Psoas muscle (tissue), 8 donors: ENCODE data around the gene FAM131A. TPM values are rescaled to one million over a fixed set of nuclear protein-coding genes. Genes with fewer than 3 reads are reported as not detected.
A peak's percentile ranks its signal among the peaks of the same experiment; 100 is the strongest.

Experiments used
- ATAC-seq, 4 donors: fragments of 200-7000 bp; cut with Tn5 transposase; one replicate each; pipeline ENCODE4 v1.9.1; 2020; ENCODE audit warnings: moderate library complexity in 3 of 4, mild to moderate bottlenecking in 2 of 4
- DNase-seq, 2 donors: peaks; one replicate each; pipeline ENCODE4 v3.0.0-alpha.2; 2020
- H3K27ac ChIP-seq: fragments of 200-600 bp; one replicate; pipeline ENCODE4 v1.8.0; 2022
- H3K27me3 ChIP-seq, 3 donors: fragments of 200-600 bp in 1 of 3; one replicate each; pipeline versions ENCODE4 v1.6.1 to v1.8.0; 2013 to 2022; ENCODE audit warnings: low read length in 2 of 3, mild to moderate bottlenecking in 2 of 3, moderate library complexity in 1 of 3; ENCODE audit not compliant: insufficient read depth in 3 of 3
- H3K36me3 ChIP-seq, 2 donors: fragments of 200-600 bp in 1 of 2; one replicate each; pipeline versions ENCODE4 v1.6.1 to v1.8.0; 2013 to 2022; ENCODE audit warnings: low read depth in 1 of 2, mild to moderate bottlenecking in 1 of 2, moderate library complexity in 1 of 2; ENCODE audit not compliant: insufficient read depth in 1 of 2
- H3K4me1 ChIP-seq: fragments of 200-600 bp; one replicate; pipeline ENCODE4 v1.8.0; 2022
- H3K4me3 ChIP-seq: fragments of 200-600 bp; one replicate; pipeline ENCODE4 v1.8.0; 2022; ENCODE audit warnings: mild to moderate bottlenecking
- H3K9me3 ChIP-seq: fragments of 200-600 bp; one replicate; pipeline ENCODE4 v1.8.0; 2022
- CTCF ChIP-seq: fragments of 200-600 bp; IDR thresholded peaks from one replicate; pipeline ENCODE4 v1.8.0; 2022; ENCODE audit warnings: antibody characterized with exemption
- WGBS, 3 donors: extraction: QIAGEN DNeasy Blood & Tissue Kit; methylation state at CpG; one replicate each; pipeline versions ENCODE4 v1.1.6 to v1.1.7; 2013; 5-methylcytosine and 5-hydroxymethylcytosine counted together
- intact Hi-C, 2 donors: fragments of 100-400 bp; cut with DNase I; formaldehyde crosslinking; loops; one replicate each; pipeline versions ENCODE4 v1.11.0 to v1.14.2; 2022
- polyA plus RNA-seq, 3 donors: library from polyadenylated mRNA; stranded (reverse); fragments of 200-250 nt; gene quantifications; one replicate each; pipeline ENCODE4 v1.2.3, GENCODE V29; 2013
- total RNA-seq, 4 donors: library from RNA; stranded (reverse); fragmentation: NEBNext Ultra II Directional in 2 of 4; extraction: Animal tissue kit (Norgen Biotek cat#: 25700) in 2 of 4; gene quantifications; one replicate each; pipeline versions ENCODE4 v1.2.1 to v1.2.4, GENCODE V29; 2021 to 2023
- donor health status: healthy with polysubstance abuse.
- donor health status: DM: no; HTN: no; CAD: no; lungs with moderate emphysema.
- donor health status: Bipolar disorder and iron deficiency.
- donor health status: healthy.
- donor health status: DM: yes; HTN: yes; CAD: no.
- donor health status: DM: no; HTN: no; CAD: no.
- donor health status: DM: no; HTN: no; CAD: no.
- donor health status: DM: yes; HTN: yes; CAD: no.

FAM131A gene
- total and polyA plus RNA-seq, 7 donors = 12.6 to 26.8 (median 13.9) TPM

GRCh38 chr3:184375747-184376461 lies 38.5 kb downstream of the FAM131A start:
- WGBS, 3 donors = 89 to 91% (median 90%) methylated on average over 12 of the region's 12 CpGs
- no peak for TF ChIP-seq CTCF
- no peaks in the 10 kb centered on the region for H3K9me3 ChIP-seq
- ATAC-seq (no peak), DNase-seq (no peak)
- intact Hi-C loops = loop anchor here in 1 of 2 donors (10.0 kb wide), 1 partner anchor 399 kb away; no protein-coding TSS in a partner anchor
- H3K4me1 ChIP-seq = peaks cover 9% of the 10 kb centered on the region
- H3K27ac ChIP-seq = no peak overlapping the region
- H3K27me3 ChIP-seq = peaks cover 0 to 21% (median 0%) of the 10 kb centered on the region in 3 donors
- no peaks in the 10 kb centered on the region for H3K36me3 ChIP-seq
- no peak overlapping the region for H3K4me3 ChIP-seq

- Histone ChIP-seq H3K27ac (peak overlapping the region; percentile 77), H3K36me3 (no peaks in the 10 kb centered on the region), H3K27me3 (peaks cover 0 to 32% (median 0%) of the 10 kb centered on the region in 3 donors), H3K9me3 (no peaks in the 10 kb centered on the region), H3K4me3 (peak overlapping the region; percentile 57), H3K4me1 (peaks cover 10% of the 10 kb centered on the region)
- WGBS, 3 donors = 80 to 89% (median 87%) methylated on average over 5 of the region's 5 CpGs
- DNase-seq (no peak), ATAC-seq (no peak)
- no peak for TF ChIP-seq CTCF
- intact Hi-C loops = loop anchor here in 1 of 2 donors (10.0 kb wide), 1 partner anchor 397 kb away; no protein-coding TSS in a partner anchor
These were observed 40.0 kb downstream of the FAM131A start for GRCh38 chr3:184377374-184377773.

GRCh38 chr3:184377882-184378445 lies 40.6 kb downstream of the FAM131A start, which contains the start of gene THPO:
Gene THPO (minus strand): TSS chr3:184378207. CDS start chr3:184376259, 1,948 bp downstream.
- TF ChIP-seq CTCF = no peak
- H3K27me3 ChIP-seq = peaks cover 0 to 32% (median 0%) of the 10 kb centered on the region in 3 donors
- H3K36me3 ChIP-seq = no peaks in the 10 kb centered on the region
- no peaks in the 10 kb centered on the region for H3K9me3 ChIP-seq
- ATAC-seq (peak; percentile 45 to 75 (median 68)), DNase-seq (peak in 1 of 2 donors; percentile 47)
- H3K27ac ChIP-seq = peak within 1 kb of the TSS; percentile 77
- peaks cover 10% of the 10 kb centered on the region for H3K4me1 ChIP-seq
- WGBS, 3 donors = 52 to 56% (median 53%) methylated on average over 7 of the region's 7 CpGs
- H3K4me3 ChIP-seq = peak within 1 kb of the TSS; percentile 57
- intact Hi-C loops = loop anchor here in 1 of 2 donors (10.0 kb wide), 1 partner anchor 397 kb away; no protein-coding TSS in a partner anchor

GRCh38 chr3:184378651-184379357 lies 41.4 kb downstream of the FAM131A start:
- intact Hi-C loops = loop anchor here in 1 of 2 donors (10.0 kb wide), 1 partner anchor 396 kb away; no protein-coding TSS in a partner anchor
- no peaks in the 10 kb centered on the region for H3K36me3 ChIP-seq
- peak overlapping the region; percentile 77 for H3K27ac ChIP-seq
- no peak for DNase-seq
- H3K4me3 ChIP-seq = peak overlapping the region; percentile 57
- H3K27me3 ChIP-seq = peaks cover 0 to 32% (median 0%) of the 10 kb centered on the region in 3 donors
- no peaks in the 10 kb centered on the region for H3K9me3 ChIP-seq
- peak in 3 of 4 donors; percentile 23 to 48 (median 42) for ATAC-seq
- 62 to 73% (median 72%) methylated on average over 10 of the region's 10 CpGs for WGBS, 3 donors
- no peak for TF ChIP-seq CTCF
- H3K4me1 ChIP-seq = peaks cover 10% of the 10 kb centered on the region
